GM12873 (cell line): ENCODE data around the gene TPP1.

Experiments used
- CTCF ChIP-seq: IDR thresholded peaks from 2 replicates; pipeline ENCODE4 v1.5.1; 2012; ENCODE audit warnings: low read depth, mild to moderate bottlenecking, moderate library complexity, low read length, control low read depth; ENCODE audit not compliant: insufficient read depth; ENCODE audit errors: missing control alignments

Gene TPP1

GRCh38 chr11:6625832-6626420 is 6.7 kb upstream of the TPP1 start:
- TF ChIP-seq CTCF, result no peak

DNA sequence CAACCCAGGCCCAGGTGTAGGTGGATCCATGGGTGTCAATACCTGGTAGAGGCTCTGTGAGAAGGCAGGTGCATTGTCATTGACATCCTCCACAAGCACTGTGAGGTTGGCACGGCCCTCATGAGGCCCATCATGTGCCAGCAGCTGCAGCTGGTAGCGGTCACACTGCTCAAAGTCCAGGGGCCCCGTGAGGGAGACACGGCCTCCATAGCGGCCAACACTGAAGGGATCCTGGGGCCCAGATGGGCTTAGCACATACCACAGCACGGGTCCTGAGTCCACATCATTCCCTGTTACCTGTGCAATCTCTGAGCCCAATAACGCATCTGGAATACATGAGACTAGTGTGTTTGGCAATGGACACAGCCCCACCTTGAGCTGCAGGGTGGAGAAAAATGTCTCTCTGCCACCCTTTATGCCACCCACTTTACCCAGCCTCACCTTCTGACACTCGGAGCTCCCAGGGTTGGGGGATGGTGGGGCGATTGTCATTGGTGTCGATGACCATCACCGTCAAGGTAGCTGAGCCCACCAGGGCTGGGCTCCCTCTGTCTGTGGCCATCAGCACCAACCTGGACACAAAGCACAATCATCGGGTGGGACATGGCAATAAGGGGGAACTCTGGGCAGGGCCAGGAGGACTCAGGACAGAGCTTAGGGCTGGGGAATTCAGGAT is 6.1 kb upstream of the TPP1 start:
- no peak for TF ChIP-seq CTCF

DNA sequence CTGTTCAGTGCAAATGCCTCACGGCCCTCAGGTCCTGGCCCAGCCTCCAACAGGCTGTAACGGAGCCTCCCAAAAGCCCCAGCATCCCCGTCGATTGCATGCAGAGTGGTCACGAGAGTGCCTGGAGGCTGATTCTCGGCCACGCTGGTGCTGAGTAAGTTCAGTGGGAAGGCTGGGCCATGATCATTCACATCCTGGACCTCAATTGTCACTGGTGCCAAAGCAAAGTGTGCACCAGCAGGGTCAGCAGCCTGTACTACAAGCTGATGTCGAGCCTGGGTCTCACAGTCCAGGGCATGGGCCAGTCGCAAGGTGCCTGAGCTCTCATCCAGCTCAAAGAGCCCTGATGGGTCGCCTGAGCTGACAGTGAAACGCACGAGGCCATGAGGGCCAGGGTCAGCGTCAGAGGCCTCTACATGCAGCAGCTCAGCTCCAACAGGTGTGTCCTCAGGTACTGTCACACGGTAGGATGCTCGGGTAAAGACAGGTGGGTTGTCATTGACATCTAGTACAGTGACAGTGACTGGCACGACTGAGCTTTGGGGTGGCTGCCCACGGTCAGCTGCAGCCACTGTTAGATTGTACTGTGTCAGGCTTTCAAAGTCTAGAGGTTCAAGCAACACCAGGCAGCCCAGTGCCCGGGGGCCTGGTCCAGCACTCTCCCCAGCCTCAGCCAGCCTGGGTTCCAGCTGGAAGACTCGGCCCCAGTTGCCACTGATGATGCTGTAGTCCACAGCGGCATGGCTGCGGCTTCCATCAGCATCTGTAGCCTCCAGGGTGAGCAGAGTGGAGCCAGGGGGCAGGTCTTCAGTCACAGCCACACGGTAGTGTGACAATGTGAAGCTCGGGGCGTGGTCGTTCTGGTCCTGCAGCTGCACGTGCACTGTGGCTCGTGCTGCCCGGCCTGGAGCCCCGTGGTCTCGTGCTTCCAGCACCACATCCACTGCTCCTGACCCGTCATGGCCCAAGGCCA is 4.5 kb upstream of the TPP1 start:
- TF ChIP-seq CTCF, result no peak

DNA sequence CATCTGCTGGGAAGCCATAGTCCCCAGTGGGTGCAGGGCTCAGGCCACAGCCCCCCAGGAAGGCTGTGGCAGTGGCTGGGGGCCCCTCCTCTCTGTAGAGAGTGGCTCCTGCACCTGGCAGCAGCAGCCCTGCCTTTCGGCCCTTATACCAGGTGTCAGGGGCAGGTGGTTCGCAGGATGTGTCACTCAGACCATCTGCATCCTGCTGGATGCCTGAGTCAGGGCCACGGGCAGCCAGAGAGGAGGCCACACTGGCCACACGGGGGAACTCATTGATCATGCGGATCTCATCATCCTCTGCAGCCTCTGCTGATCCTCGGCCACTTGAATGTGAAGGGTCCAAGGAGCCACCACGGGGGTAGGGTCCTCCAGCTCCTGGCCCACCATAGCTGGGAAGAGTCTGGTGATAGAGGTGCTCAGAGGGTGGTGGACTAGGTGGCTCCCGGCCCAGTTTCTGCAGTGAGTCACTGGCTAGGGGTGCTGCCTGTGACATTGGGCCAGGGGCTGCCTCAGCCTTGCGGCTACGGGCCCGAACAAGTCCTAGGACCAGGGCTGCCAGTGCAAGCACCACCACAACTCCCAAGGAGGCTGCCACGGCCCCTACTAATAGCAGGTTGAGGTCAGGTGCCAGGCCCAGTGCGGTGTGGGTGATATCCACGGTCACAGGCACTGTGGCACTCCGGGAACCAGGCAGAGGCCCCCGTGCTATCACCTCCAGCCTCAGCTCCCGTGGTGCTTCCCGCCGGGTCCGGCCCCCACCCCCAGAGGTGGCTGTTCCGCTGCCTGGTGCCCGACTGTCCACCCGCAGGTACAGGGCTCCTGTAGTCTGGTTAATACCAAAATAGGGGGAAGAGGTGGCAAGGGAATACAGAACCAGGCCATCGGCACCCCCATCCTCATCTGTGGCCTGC is 3.3 kb upstream of the TPP1 start:
- no peak for TF ChIP-seq CTCF

DNA sequence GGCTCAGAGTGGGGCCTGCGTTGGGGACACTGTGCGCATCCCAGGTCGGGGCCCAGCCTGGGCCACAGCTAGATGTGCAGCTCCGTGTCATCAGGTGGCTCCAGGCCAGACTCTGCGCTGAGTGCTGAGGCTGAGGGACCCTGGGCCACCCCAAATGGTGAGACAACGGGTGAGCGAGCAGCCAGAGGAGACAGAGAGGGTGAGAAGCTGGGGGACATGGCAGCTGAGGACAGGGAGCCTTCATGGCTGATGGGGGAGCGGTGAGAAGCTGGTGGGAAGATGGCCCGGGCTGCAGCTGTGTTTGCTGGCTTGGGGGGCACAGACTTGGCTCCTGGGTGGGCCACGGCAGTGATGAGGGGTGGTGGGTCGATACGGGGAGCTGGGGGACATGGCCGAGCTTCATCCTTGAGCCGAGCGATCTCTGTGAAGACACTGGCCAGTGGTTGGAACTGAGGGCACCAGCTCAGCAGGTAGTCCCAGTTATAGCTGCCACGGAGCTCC is 2.5 kb upstream of the TPP1 start:
- no peak for TF ChIP-seq CTCF

DNA sequence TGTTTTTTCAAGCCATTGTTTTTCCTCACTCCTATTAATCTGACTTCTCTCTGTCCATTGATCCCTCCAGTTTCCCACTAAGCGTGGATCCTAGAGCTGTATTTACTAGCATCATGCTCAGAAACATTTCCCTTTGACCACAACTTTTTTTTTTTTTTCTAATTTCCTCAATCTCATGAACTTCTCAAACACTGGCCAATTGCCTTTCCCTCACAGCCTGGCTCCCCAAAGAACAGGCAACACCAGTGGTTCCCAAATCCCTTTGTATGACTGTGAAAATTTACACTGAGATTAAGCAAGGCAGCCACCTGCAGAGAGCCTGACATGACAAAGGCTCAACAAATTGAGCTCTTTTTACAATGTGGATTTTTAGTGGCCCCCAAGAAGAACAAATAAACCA is 1.4 kb upstream of the TPP1 start:
- no peak for TF ChIP-seq CTCF
